Iris pigment epithelial cell (primary cell): Measurements from ENCODE around the gene ARRDC4.

Experiments
- DNase-seq: peaks from one replicate; pipeline ENCODE4 v3.0.0-alpha.2; 2011; ENCODE audit warnings: low read depth

The ARRDC4 gene

GRCh38 chr15:97998307-97999071 lies 38.0 kb downstream of the ARRDC4 start:
- no peak for DNase-seq

GRCh38 chr15:98000249-98001203 lies 40.0 kb downstream of the ARRDC4 start:
- DNase-seq, result peak; percentile 21

GRCh38 chr15:98001663-98002194 lies 41.2 kb downstream of the ARRDC4 start:
- no peak for DNase-seq

- no peak for DNase-seq
These were observed 41.9 kb downstream of the ARRDC4 start for GRCh38 chr15:98002419-98002818.

- DNase-seq, result no peak
These were observed 42.4 kb downstream of the ARRDC4 start for GRCh38 chr15:98002866-98003265.

GRCh38 chr15:98003518-98003917 lies 43.0 kb downstream of the ARRDC4 start:
- no peak for DNase-seq

GRCh38 chr15:98003996-98004395 lies 43.5 kb downstream of the ARRDC4 start:
- DNase-seq, result no peak

- DNase-seq, result no peak
These were observed 45.2 kb downstream of the ARRDC4 start for GRCh38 chr15:98005659-98006058.

GRCh38 chr15:98009169-98009568 lies 48.7 kb downstream of the ARRDC4 start:
- DNase-seq, result no peak

GRCh38 chr15:98009971-98010370 lies 49.5 kb downstream of the ARRDC4 start:
- no peak for DNase-seq

GRCh38 chr15:98012354-98012753 lies 51.9 kb downstream of the ARRDC4 start:
- DNase-seq, result no peak

GRCh38 chr15:98013631-98014030 lies 53.1 kb downstream of the ARRDC4 start:
- DNase-seq, result no peak

- DNase-seq, result no peak
These were observed 56.9 kb downstream of the ARRDC4 start for GRCh38 chr15:98017150-98017964.

GRCh38 chr15:98018761-98019351 lies 58.4 kb downstream of the ARRDC4 start:
- no peak for DNase-seq
